Keratinocyte (primary cell): Measurements from ENCODE around the gene MUS81. TPM values are rescaled to one million over a fixed set of nuclear protein-coding genes. Genes with fewer than 3 reads are reported as not detected.

Experiments
- DNase-seq: peaks from one replicate; pipeline ENCODE4 v3.0.0-alpha.2; 2011; ENCODE audit warnings: low read depth, missing footprints, low spot score
- FAIRE-seq: peaks from 2 replicates; lab custom pipeline; 2011; peaks lifted over from hg19 to GRCh38; lab: Jason Lieb, UNC
- H2AFZ ChIP-seq: 2 replicates; pipeline ENCODE4 v1.6.0; 2012; ENCODE audit warnings: low read length, control low read depth, inconsistent platforms; ENCODE audit not compliant: control insufficient read depth
- H3K27ac ChIP-seq: 2 replicates; pipeline ENCODE4 v1.5.1; 2011; ENCODE audit warnings: low read length; ENCODE audit not compliant: control insufficient read depth, insufficient read depth
- H3K27me3 ChIP-seq: 3 replicates; pipeline ENCODE4 v1.6.0; 2011; ENCODE audit warnings: low read length; ENCODE audit not compliant: control insufficient read depth, insufficient read depth; ENCODE audit errors: extremely low read depth
- H3K36me3 ChIP-seq, 2 experiments: 2 replicates in 1 of 2; 3 replicates in 1 of 2; pipeline ENCODE4 v1.5.1; 2011; ENCODE audit warnings: low read length in 2 of 2, mild to moderate bottlenecking in 1 of 2; ENCODE audit not compliant: control insufficient read depth in 2 of 2, insufficient read depth in 2 of 2; ENCODE audit errors: extremely low read depth in 1 of 2
- H3K4me1 ChIP-seq: 3 replicates; pipeline ENCODE4 v1.5.1; 2011; ENCODE audit warnings: low read length; ENCODE audit not compliant: control insufficient read depth, insufficient read depth; ENCODE audit errors: extremely low read depth
- H3K4me2 ChIP-seq: 3 replicates; pipeline ENCODE4 v1.6.0; 2011; ENCODE audit warnings: low read depth, low read length; ENCODE audit not compliant: control insufficient read depth, insufficient read depth; ENCODE audit errors: extremely low read depth
- H3K4me3 ChIP-seq, 3 experiments: fragments of 200-600 bp in 1 of 3; sonication (generic) in 1 of 3; 2 replicates in 2 of 3; 3 replicates in 1 of 3; pipeline ENCODE4 v1.5.1; 2011 to 2016; ENCODE audit warnings: low read length in 3 of 3, mild to moderate bottlenecking in 3 of 3, control low read depth in 2 of 3, inconsistent platforms in 1 of 3, low read depth in 1 of 3, mixed read lengths in 1 of 3, mixed run types in 1 of 3, moderate library complexity in 1 of 3; ENCODE audit not compliant: control insufficient read depth in 2 of 3, insufficient read depth in 2 of 3; ENCODE audit errors: extremely low read depth in 1 of 3
- H3K79me2 ChIP-seq: 2 replicates; pipeline ENCODE4 v1.6.0; 2012; ENCODE audit warnings: low read length; ENCODE audit not compliant: control insufficient read depth, insufficient read depth
- H3K9ac ChIP-seq: 3 replicates; pipeline ENCODE4 v1.6.0; 2011; ENCODE audit warnings: low read length; ENCODE audit not compliant: control insufficient read depth, insufficient read depth; ENCODE audit errors: extremely low read depth
- H3K9me1 ChIP-seq: 3 replicates; pipeline ENCODE4 v1.6.0; 2011; ENCODE audit warnings: low read length; ENCODE audit not compliant: control insufficient read depth, insufficient read depth; ENCODE audit errors: extremely low read depth
- H3K9me3 ChIP-seq: 2 replicates; pipeline ENCODE4 v1.5.1; 2012; ENCODE audit warnings: low read depth, low read length; ENCODE audit not compliant: control insufficient read depth
- H4K20me1 ChIP-seq: 3 replicates; pipeline ENCODE4 v1.6.0; 2011; ENCODE audit warnings: low read length; ENCODE audit not compliant: control insufficient read depth, insufficient read depth; ENCODE audit errors: extremely low read depth
- EZH2 ChIP-seq: IDR thresholded peaks from one replicate; pipeline ENCODE4 v1.6.1; 2012; ENCODE audit warnings: inconsistent platforms, mild to moderate bottlenecking, low read length, moderate library complexity
- dilution Hi-C: fragments of 300-500 bp; cut with MboI; formaldehyde crosslinking; loops from one replicate; pipeline ENCODE4 v1.7.0; 2020; ENCODE audit warnings: low sequenced_read_pairs; ENCODE audit not compliant: extremely low pct_ligation_motif_present
- polyA plus RNA-seq, 5 experiments: library from polyadenylated mRNA; depleted of rRNA in 3 of 5; stranded (reverse) in 3 of 5; stranded (forward) in 1 of 5; unstranded in 1 of 5; fragments of >200 nt; gene quantifications; 1 replicate in 1 of 5; 2 replicates in 3 of 5; 3 replicates in 1 of 5; pipeline versions ENCODE4 v1.2.1 to v1.2.3, GENCODE V29; 2011 to 2012; ENCODE audit warnings: missing spikeins in 2 of 5, low read depth in 1 of 5, low replicate concordance in 1 of 5
- TF ChIP-seq, protein P1 (sequence below), 3 experiments: IDR thresholded peaks in 1 of 3; conservative IDR thresholded peaks in 1 of 3; optimal IDR thresholded peaks in 1 of 3; 2 replicates in 2 of 3; 3 replicates in 1 of 3; pipeline versions ENCODE3 to v1.5.1; 2011; ENCODE audit warnings: low read length in 3 of 3, mild to moderate bottlenecking in 3 of 3, moderate library complexity in 2 of 3, control low read depth in 1 of 3, inconsistent platforms in 1 of 3; ENCODE audit not compliant: insufficient read depth in 2 of 3; ENCODE audit errors: extremely low read depth in 1 of 3

The MUS81 gene
- polyA plus RNA-seq, 1 donor (not counting 4 experiments of a cell fraction or from before 2014, with no cell fraction given): 28.0 TPM

- peaks cover 43% of the 10 kb centered on the region for H4K20me1 ChIP-seq
- DNase-seq (peak; percentile 76), FAIRE-seq (no peak)
- peak within 1 kb of the TSS; percentile 83 to 96 (median 91) for H3K4me3 ChIP-seq
- H3K4me2 ChIP-seq: peak within 1 kb of the TSS; percentile 100
- H3K9me3 ChIP-seq: no peaks in the 10 kb centered on the region
- dilution Hi-C loops: no loop called here
- peaks cover 32% of the 10 kb centered on the region for H3K4me1 ChIP-seq
- peaks cover 67% of the 10 kb centered on the region for H3K79me2 ChIP-seq
- peak within 1 kb of the TSS; percentile 71 for H2AFZ ChIP-seq
- TF ChIP-seq, protein P1, sequence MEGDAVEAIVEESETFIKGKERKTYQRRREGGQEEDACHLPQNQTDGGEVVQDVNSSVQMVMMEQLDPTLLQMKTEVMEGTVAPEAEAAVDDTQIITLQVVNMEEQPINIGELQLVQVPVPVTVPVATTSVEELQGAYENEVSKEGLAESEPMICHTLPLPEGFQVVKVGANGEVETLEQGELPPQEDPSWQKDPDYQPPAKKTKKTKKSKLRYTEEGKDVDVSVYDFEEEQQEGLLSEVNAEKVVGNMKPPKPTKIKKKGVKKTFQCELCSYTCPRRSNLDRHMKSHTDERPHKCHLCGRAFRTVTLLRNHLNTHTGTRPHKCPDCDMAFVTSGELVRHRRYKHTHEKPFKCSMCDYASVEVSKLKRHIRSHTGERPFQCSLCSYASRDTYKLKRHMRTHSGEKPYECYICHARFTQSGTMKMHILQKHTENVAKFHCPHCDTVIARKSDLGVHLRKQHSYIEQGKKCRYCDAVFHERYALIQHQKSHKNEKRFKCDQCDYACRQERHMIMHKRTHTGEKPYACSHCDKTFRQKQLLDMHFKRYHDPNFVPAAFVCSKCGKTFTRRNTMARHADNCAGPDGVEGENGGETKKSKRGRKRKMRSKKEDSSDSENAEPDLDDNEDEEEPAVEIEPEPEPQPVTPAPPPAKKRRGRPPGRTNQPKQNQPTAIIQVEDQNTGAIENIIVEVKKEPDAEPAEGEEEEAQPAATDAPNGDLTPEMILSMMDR (optimal IDR thresholded peaks at IDR 0.05 in 1 of 3, IDR thresholded peaks at IDR 0.05 in 1 of 3, conservative IDR thresholded peaks at IDR 0.05 in 1 of 3; ENCODE audit: extremely low read depth in 1 of 3, insufficient read depth in 2 of 3, low read length in 3 of 3): no peak
- TF ChIP-seq EZH2: no peak
- peaks cover 37 to 52% of the 10 kb centered on the region in 2 experiments for H3K36me3 ChIP-seq
- peak within 1 kb of the TSS; percentile 83 for H3K9ac ChIP-seq
- no peaks in the 10 kb centered on the region for H3K27me3 ChIP-seq
- peak within 1 kb of the TSS; percentile 90 for H3K27ac ChIP-seq
- peaks cover 7% of the 10 kb centered on the region for H3K9me1 ChIP-seq
These were observed 2.2 kb upstream of the MUS81 start, which contains the start of gene CFL1 for GRCh38 chr11:65857853-65858680. TSS of gene CFL1 (minus strand) at chr11:65858180. CDS start at chr11:65858099, 81 bp downstream.

DNA sequence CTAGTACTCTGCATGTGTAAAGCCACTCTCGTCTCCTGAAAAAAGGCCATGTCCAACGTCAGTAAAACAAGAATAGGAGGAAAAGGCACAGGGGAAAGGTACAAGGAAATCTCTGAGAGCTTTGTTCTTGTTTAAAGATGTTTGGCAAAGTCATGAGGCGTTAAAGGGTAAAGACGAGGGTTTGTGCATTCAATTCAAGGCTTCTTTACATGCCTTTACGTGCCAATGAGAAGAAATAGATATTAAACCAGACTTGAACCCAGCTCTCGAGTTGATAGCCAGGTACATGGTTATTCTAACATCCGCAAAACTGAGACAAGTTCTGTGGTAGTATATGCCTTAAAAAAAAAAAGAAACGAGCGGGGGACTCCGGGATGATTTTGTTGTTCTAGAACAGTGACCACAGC is 1.5 kb upstream of the MUS81 start:
- peaks cover 71% of the 10 kb centered on the region for H3K79me2 ChIP-seq
- peaks cover 7% of the 10 kb centered on the region for H3K9me1 ChIP-seq
- H4K20me1 ChIP-seq: peaks cover 37% of the 10 kb centered on the region
- peak overlapping the region; percentile 92 for H3K4me2 ChIP-seq
- TF ChIP-seq, protein P1 (optimal IDR thresholded peaks at IDR 0.05 in 1 of 3, IDR thresholded peaks at IDR 0.05 in 1 of 3, conservative IDR thresholded peaks at IDR 0.05 in 1 of 3; ENCODE audit: extremely low read depth in 1 of 3, insufficient read depth in 2 of 3, low read length in 3 of 3): no peak
- no peak for TF ChIP-seq EZH2
- peak overlapping the region; percentile 83 for H3K9ac ChIP-seq
- H3K4me3 ChIP-seq: peak overlapping the region; percentile 83 to 96 (median 91)
- H3K36me3 ChIP-seq: peaks cover 38 to 52% of the 10 kb centered on the region in 2 experiments
- H3K27ac ChIP-seq: peak overlapping the region; percentile 90
- DNase-seq (no peak), FAIRE-seq (no peak)
- H2AFZ ChIP-seq: peak overlapping the region; percentile 60
- dilution Hi-C loops: no loop called here
- no peaks in the 10 kb centered on the region for H3K9me3 ChIP-seq
- no peaks in the 10 kb centered on the region for H3K27me3 ChIP-seq
- H3K4me1 ChIP-seq: peaks cover 32% of the 10 kb centered on the region
